Kasumi-1 (cell line): ENCODE data around the gene CLCN1.
"Not testable (repeated sequence)": the region's sequence is repeated elsewhere in the genome, so short reads cannot be mapped to it uniquely, and the experiment has no call there.

ENCODE experiments used
- DNase-seq, 2 experiments: peaks; one replicate each; lab custom pipeline; 2025; lab: John Stamatoyannopoulos, UW

Gene CLCN1

GRCh38 chr7:143315776-143316175 lies at the start of gene CLCN1:
TSS of gene CLCN1 (plus strand) at chr7:143316111. CDS start at chr7:143316213, 102 bp downstream.
- no peak for DNase-seq

- DNase-seq = peak; percentile 20 to 28
These were observed 46.7 kb upstream of the CLCN1 start for GRCh38 chr7:143269251-143269650.

- DNase-seq = no peak
These were observed 44.7 kb upstream of the CLCN1 start for GRCh38 chr7:143271240-143271639.

- DNase-seq = no peak
These were observed 43.0 kb upstream of the CLCN1 start for GRCh38 chr7:143272871-143273270.

- no peak for DNase-seq
These were observed 36.5 kb upstream of the CLCN1 start for GRCh38 chr7:143279186-143280098.

- DNase-seq = no peak
These were observed 35.8 kb upstream of the CLCN1 start for GRCh38 chr7:143280160-143280559.

GRCh38 chr7:143280566-143280965 lies 35.3 kb upstream of the CLCN1 start:
- DNase-seq = no peak

GRCh38 chr7:143281529-143281928 lies 34.4 kb upstream of the CLCN1 start:
- no peak for DNase-seq

GRCh38 chr7:143282124-143282523 lies 33.8 kb upstream of the CLCN1 start:
- DNase-seq = no peak

- DNase-seq = no peak
These were observed 32.5 kb upstream of the CLCN1 start for GRCh38 chr7:143283381-143283780.

GRCh38 chr7:143284591-143285469 lies 31.1 kb upstream of the CLCN1 start, which contains the start of gene TMEM139:
TSS of gene TMEM139 (plus strand) at chr7:143284958. CDS start at chr7:143285958, 1,000 bp downstream.
- no peak for DNase-seq

- DNase-seq = no peak
These were observed 30.5 kb upstream of the CLCN1 start for GRCh38 chr7:143285470-143285778.

GRCh38 chr7:143285806-143286521 lies 29.9 kb upstream of the CLCN1 start:
- DNase-seq = no peak

- no peak for DNase-seq
These were observed 29.4 kb upstream of the CLCN1 start for GRCh38 chr7:143286522-143286890.

GRCh38 chr7:143287339-143287934 lies 28.5 kb upstream of the CLCN1 start:
- no peak for DNase-seq

- peak; percentile 94 to 96 for DNase-seq
These were observed 27.7 kb upstream of the CLCN1 start, which contains the start of gene CASP2 for GRCh38 chr7:143287935-143288826. TSS of gene CASP2 (plus strand) at chr7:143288351. CDS start at chr7:143288456, 105 bp downstream.

GRCh38 chr7:143288836-143289235 lies 27.1 kb upstream of the CLCN1 start:
- DNase-seq = no peak

- DNase-seq = peak; percentile 70 to 72
These were observed 26.5 kb upstream of the CLCN1 start for GRCh38 chr7:143289421-143289820.

GRCh38 chr7:143289888-143290287 lies 26.0 kb upstream of the CLCN1 start:
- DNase-seq = not testable (repeated sequence)

- no peak for DNase-seq
These were observed 25.6 kb upstream of the CLCN1 start for GRCh38 chr7:143290293-143290692.

GRCh38 chr7:143292876-143293275 lies 23.0 kb upstream of the CLCN1 start:
- peak in 1 of 2 experiments; percentile 20 for DNase-seq
